Osteoblast (primary cell): ENCODE data around the gene PERM1. TPM values are rescaled to one million over a fixed set of nuclear protein-coding genes. Genes with fewer than 3 reads are reported as not detected.
"Not testable (repeated sequence)": the region's sequence is repeated elsewhere in the genome, so short reads cannot be mapped to it uniquely, and the experiment has no call there.

Experiments
- DNase-seq: peaks from one replicate; pipeline ENCODE4 v3.0.0; 2011; ENCODE audit warnings: low spot score, mixed read lengths; ENCODE audit not compliant: insufficient read length; ENCODE audit errors: missing footprints
- H2AFZ ChIP-seq: 2 replicates; pipeline ENCODE4 v1.6.0; 2011; ENCODE audit warnings: mild to moderate bottlenecking, low read length
- H3K27ac ChIP-seq: 2 replicates; pipeline ENCODE4 v1.5.1; 2011; ENCODE audit warnings: mild to moderate bottlenecking, low read depth, low read length, moderate library complexity
- H3K27me3 ChIP-seq: 2 replicates; pipeline ENCODE4 v1.6.0; 2012; ENCODE audit warnings: mild to moderate bottlenecking, control low read depth, inconsistent platforms, low read length, moderate library complexity; ENCODE audit not compliant: insufficient read depth
- H3K36me3 ChIP-seq: 2 replicates; pipeline ENCODE4 v1.5.1; 2011; ENCODE audit warnings: mild to moderate bottlenecking, low read length, control low read depth, moderate library complexity; ENCODE audit not compliant: insufficient read depth
- H3K4me1 ChIP-seq: 2 replicates; pipeline ENCODE4 v1.5.1; 2011; ENCODE audit warnings: mild to moderate bottlenecking, low read length, control low read depth, moderate library complexity; ENCODE audit not compliant: insufficient read depth
- H3K4me2 ChIP-seq: 2 replicates; pipeline ENCODE4 v1.6.0; 2011; ENCODE audit warnings: mild to moderate bottlenecking, low read length; ENCODE audit not compliant: insufficient read depth
- H3K4me3 ChIP-seq: fragments of 200-600 bp; sonication (generic); 3 replicates; pipeline ENCODE4 v1.5.1; 2012; ENCODE audit warnings: mild to moderate bottlenecking, low read length, inconsistent platforms; ENCODE audit not compliant: insufficient read depth
- H3K79me2 ChIP-seq: 2 replicates; pipeline ENCODE4 v1.6.0; 2012; ENCODE audit warnings: mild to moderate bottlenecking, low read length, control low read depth, inconsistent platforms; ENCODE audit not compliant: insufficient read depth
- H3K9me3 ChIP-seq: 2 replicates; pipeline ENCODE4 v1.5.1; 2011; ENCODE audit warnings: low read depth, low read length, control low read depth
- H4K20me1 ChIP-seq: 2 replicates; pipeline ENCODE4 v1.6.0; 2012; ENCODE audit warnings: mild to moderate bottlenecking, low read length, control low read depth; ENCODE audit not compliant: insufficient read depth
- total RNA-seq: library from RNA; depleted of rRNA; stranded (reverse); fragments of >200 nt; gene quantifications from 2 replicates; pipeline ENCODE4 v1.2.3, GENCODE V29; 2012
- TF ChIP-seq, protein P1 (sequence below): IDR thresholded peaks from 2 replicates; pipeline ENCODE4 v1.5.1; 2011; ENCODE audit warnings: mild to moderate bottlenecking, low read depth, low read length, moderate library complexity; ENCODE audit errors: extremely low read depth

Gene PERM1
- total RNA-seq, 1 donor: not detected

DNA sequence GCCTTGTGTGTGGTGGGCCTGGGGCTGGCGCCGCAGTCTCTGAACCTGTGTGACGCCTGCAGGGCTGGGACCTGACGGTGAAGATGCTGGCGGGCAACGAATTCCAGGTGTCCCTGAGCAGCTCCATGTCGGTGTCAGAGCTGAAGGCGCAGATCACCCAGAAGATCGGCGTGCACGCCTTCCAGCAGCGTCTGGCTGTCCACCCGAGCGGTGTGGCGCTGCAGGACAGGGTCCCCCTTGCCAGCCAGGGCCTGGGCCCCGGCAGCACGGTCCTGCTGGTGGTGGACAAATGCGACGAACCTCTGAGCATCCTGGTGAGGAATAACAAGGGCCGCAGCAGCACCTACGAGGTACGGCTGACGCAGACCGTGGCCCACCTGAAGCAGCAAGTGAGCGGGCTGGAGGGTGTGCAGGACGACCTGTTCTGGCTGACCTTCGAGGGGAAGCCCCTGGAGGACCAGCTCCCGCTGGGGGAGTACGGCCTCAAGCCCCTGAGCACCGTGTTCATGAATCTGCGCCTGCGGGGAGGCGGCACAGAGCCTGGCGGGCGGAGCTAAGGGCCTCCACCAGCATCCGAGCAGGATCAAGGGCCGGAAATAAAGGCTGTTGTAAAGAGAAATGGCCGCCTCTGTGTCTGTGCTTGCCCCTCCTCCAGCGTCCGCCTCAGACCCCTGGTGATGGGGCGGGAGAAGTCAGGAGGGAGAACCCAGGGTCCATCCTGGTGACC lies 32.2 kb upstream of the PERM1 start:
- Histone ChIP-seq H3K4me2 (peak overlapping the region; percentile 96), H3K79me2 (no peaks in the 10 kb centered on the region), H3K4me1 (no peaks in the 10 kb centered on the region), H3K27ac (peak overlapping the region; percentile 93), H3K27me3 (no peaks in the 10 kb centered on the region), H3K36me3 (no peaks in the 10 kb centered on the region), H4K20me1 (no peaks in the 10 kb centered on the region), H3K4me3 (peak overlapping the region; percentile 99), H3K9me3 (no peaks in the 10 kb centered on the region), H2AFZ (peak overlapping the region; percentile 99)
- TF ChIP-seq, protein P1, sequence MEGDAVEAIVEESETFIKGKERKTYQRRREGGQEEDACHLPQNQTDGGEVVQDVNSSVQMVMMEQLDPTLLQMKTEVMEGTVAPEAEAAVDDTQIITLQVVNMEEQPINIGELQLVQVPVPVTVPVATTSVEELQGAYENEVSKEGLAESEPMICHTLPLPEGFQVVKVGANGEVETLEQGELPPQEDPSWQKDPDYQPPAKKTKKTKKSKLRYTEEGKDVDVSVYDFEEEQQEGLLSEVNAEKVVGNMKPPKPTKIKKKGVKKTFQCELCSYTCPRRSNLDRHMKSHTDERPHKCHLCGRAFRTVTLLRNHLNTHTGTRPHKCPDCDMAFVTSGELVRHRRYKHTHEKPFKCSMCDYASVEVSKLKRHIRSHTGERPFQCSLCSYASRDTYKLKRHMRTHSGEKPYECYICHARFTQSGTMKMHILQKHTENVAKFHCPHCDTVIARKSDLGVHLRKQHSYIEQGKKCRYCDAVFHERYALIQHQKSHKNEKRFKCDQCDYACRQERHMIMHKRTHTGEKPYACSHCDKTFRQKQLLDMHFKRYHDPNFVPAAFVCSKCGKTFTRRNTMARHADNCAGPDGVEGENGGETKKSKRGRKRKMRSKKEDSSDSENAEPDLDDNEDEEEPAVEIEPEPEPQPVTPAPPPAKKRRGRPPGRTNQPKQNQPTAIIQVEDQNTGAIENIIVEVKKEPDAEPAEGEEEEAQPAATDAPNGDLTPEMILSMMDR: no peak
- peak; percentile 49 for DNase-seq

DNA sequence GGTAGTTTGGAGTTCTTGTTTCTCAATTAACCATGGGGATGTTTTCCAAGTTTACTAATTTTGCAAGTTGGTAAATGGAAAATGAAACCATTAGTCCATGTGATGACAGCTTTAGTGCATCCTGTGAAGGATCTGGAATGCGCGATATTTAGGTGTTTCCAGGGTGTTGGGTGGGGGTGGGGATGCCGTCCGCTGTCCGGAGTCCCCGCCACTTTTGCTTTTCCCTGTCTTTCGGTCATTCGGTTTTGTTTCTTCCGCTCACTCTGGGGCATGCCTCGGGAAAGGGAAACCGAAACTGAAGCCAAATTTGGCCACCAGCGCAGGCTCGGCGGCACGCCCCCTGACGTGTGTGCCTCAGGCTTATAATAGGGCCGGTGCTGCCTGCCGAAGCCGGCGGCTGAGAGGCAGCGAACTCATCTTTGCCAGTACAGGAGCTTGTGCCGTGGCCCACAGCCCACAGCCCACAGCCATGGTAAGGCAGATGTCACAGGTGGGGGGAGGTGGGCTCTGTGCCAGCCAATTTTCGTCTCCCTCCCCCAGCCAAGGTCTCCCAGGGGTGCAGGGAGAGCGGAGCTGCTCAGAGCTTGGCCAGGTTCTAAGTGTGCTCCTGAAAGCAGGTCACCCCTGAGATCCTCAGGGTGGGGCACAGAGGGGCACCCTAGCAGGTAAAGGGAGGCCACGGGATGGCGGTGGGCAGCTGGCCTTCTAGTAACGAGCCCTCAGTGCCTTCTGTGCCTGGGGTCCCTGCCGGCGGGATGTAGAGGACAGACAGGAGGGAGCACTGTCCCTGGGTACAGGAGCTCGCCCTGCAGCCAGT lies 31.4 kb upstream of the PERM1 start, which contains the start of gene ISG15:
Gene ISG15, plus strand, starts transcription at position 393 of the 817 bp plus-strand sequence. Its CDS starts 77 bp downstream, at position 470.
- DNase-seq: peak; percentile 98
- no peaks in the 10 kb centered on the region for H4K20me1 ChIP-seq
- H3K27me3 ChIP-seq: no peaks in the 10 kb centered on the region
- H3K4me2 ChIP-seq: peak within 1 kb of the TSS; percentile 96
- H3K79me2 ChIP-seq: no peaks in the 10 kb centered on the region
- peak within 1 kb of the TSS; percentile 93 for H3K27ac ChIP-seq
- TF ChIP-seq, protein P1: no peak
- H2AFZ ChIP-seq: peak within 1 kb of the TSS; percentile 99
- no peaks in the 10 kb centered on the region for H3K36me3 ChIP-seq
- no peaks in the 10 kb centered on the region for H3K9me3 ChIP-seq
- no peaks in the 10 kb centered on the region for H3K4me1 ChIP-seq
- H3K4me3 ChIP-seq: peak within 1 kb of the TSS; percentile 99

DNA sequence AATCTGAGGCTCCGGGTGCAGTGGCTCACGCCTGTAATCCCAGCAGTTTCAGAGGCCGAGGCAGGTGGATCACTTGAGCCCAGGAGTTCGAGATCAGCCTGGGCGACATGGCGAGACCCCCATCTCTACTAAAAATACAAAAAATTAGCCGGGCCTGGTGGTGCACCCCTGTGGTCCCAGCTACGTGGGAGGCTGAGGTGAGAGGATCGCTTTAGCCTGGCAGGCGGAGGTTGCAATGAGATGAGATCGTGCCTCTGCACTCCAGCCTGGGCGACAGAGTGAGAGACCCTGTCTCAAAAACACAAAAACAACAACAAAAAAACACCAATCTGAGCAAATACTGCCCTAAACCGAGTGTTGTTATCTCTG lies 30.8 kb upstream of the PERM1 start:
- Histone ChIP-seq H3K4me3 (peak overlapping the region; percentile 99), H2AFZ (peak overlapping the region; percentile 99), H3K4me2 (peak overlapping the region; percentile 96), H3K27ac (peak overlapping the region; percentile 93)
- not testable (repeated sequence) for DNase-seq, H3K36me3 ChIP-seq, H4K20me1 ChIP-seq, H3K4me1 ChIP-seq, H3K9me3 ChIP-seq, H3K27me3 ChIP-seq, H3K79me2 ChIP-seq

DNA sequence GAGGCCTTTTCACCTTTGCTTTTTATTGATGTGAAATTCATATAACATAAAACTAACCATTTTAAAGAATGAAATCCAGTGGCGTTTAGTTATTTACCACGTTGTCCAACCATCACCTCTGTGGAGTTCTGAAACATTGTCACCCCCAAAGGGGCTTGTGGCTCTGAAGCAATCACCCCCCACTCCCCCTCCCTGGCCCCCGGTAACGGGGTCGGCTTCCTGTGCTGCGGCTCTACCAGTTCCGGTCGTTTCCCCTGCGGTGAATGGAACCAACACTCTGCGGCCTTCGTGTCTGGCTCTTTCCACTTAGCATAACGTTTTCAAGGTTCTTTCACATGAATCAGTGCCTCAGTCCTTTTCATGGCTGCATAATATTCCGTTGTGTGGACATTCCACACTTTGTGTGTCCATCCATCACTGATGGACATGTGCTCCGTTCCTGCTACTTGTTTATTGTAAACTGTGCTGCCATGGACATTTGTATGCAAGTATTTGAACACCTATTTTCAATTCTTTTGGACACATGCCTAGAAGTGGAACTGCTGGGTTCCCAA lies 29.6 kb upstream of the PERM1 start:
- no peaks in the 10 kb centered on the region for H3K4me1 ChIP-seq
- H3K27ac ChIP-seq: no peak overlapping the region
- H3K36me3 ChIP-seq: no peaks in the 10 kb centered on the region
- H4K20me1 ChIP-seq: no peaks in the 10 kb centered on the region
- no peak overlapping the region for H3K4me3 ChIP-seq
- no peaks in the 10 kb centered on the region for H3K27me3 ChIP-seq
- DNase-seq: no peak
- H3K9me3 ChIP-seq: no peaks in the 10 kb centered on the region
- H2AFZ ChIP-seq: no peak overlapping the region
- TF ChIP-seq, protein P1: no peak
- no peak overlapping the region for H3K4me2 ChIP-seq
- H3K79me2 ChIP-seq: no peaks in the 10 kb centered on the region

DNA sequence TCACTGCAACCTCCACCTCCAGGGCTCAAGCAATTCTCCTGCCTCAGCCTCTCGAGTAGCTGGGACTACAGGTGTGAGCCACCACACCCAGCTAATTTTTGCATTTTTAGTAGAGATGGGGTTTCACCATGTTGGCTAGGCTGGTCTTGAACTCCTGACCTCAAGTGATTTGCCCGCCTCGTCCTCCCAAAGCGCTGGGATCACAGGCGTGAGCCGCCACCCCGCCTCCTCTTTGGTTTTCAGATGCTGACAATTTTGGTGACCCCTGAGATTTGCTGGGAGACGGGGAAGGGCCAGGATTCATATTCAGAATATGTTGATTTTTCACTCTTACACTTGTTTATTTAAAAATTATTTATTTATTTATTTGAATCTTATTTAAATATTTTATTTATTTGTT lies 28.2 kb upstream of the PERM1 start:
- not testable (repeated sequence) for H3K27ac ChIP-seq, H3K4me3 ChIP-seq, DNase-seq, H3K27me3 ChIP-seq, H3K4me1 ChIP-seq, H3K9me3 ChIP-seq, H3K36me3 ChIP-seq, H4K20me1 ChIP-seq, H2AFZ ChIP-seq, H3K79me2 ChIP-seq, H3K4me2 ChIP-seq
